ENCODE data around the gene TREX2.

- no peak for TF ChIP-seq POLR2A (IDR thresholded peaks at IDR 0.05)
- TF ChIP-seq, protein P1, sequence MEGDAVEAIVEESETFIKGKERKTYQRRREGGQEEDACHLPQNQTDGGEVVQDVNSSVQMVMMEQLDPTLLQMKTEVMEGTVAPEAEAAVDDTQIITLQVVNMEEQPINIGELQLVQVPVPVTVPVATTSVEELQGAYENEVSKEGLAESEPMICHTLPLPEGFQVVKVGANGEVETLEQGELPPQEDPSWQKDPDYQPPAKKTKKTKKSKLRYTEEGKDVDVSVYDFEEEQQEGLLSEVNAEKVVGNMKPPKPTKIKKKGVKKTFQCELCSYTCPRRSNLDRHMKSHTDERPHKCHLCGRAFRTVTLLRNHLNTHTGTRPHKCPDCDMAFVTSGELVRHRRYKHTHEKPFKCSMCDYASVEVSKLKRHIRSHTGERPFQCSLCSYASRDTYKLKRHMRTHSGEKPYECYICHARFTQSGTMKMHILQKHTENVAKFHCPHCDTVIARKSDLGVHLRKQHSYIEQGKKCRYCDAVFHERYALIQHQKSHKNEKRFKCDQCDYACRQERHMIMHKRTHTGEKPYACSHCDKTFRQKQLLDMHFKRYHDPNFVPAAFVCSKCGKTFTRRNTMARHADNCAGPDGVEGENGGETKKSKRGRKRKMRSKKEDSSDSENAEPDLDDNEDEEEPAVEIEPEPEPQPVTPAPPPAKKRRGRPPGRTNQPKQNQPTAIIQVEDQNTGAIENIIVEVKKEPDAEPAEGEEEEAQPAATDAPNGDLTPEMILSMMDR (IDR thresholded peaks at IDR 0.05): no peak
Observed at GRCh38 chrX:153456161-153456560, 10.3 kb upstream of the TREX2 start.
